K562 (cell line): ENCODE measurements around the gene SEPHS1. TPM values are rescaled to one million over a fixed set of nuclear protein-coding genes. Genes with fewer than 3 reads are reported as not detected.

ENCODE experiments used
- ETS2 ChIP-seq: IDR thresholded peaks from 2 replicates; pipeline ENCODE4 v1.6.1; 2016; ENCODE audit warnings: borderline replicate concordance, missing genetic modification characterization, mild to moderate bottlenecking, moderate library complexity, missing compliant biosample characterization; ENCODE audit not compliant: poor library complexity, severe bottlenecking
- FOXJ2 ChIP-seq: fragments of 200-800 bp; sonication (Bioruptor generic); IDR thresholded peaks from 2 replicates; pipeline ENCODE4 v1.6.1; 2016; ENCODE audit warnings: missing genetic modification characterization, missing compliant biosample characterization
- MAFF ChIP-seq: IDR thresholded peaks from 2 replicates; pipeline ENCODE4 v1.6.1; 2012; ENCODE audit warnings: low read length, improper control_type of control experiment
- MAFK ChIP-seq: IDR thresholded peaks from 2 replicates; pipeline ENCODE4 v1.6.1; 2011; ENCODE audit warnings: low read length, improper control_type of control experiment
- MGA ChIP-seq: fragments of 450-650 bp; IDR thresholded peaks from 2 replicates; pipeline ENCODE4 v1.6.1; 2016; ENCODE audit warnings: mild to moderate bottlenecking, moderate library complexity
- POLR2AphosphoS2 ChIP-seq: IDR thresholded peaks from 2 replicates; pipeline ENCODE4 v1.6.1; 2012; ENCODE audit warnings: low read length, improper control_type of control experiment
- POLR2AphosphoS5 ChIP-seq: IDR thresholded peaks from 2 replicates; pipeline ENCODE4 v1.6.1; 2011; ENCODE audit warnings: mild to moderate bottlenecking, low read depth, low read length, moderate library complexity; ENCODE audit not compliant: control insufficient read depth, insufficient read depth
- RREB1 ChIP-seq: fragments of 250-450 bp; sonication (Bioruptor Pico); IDR thresholded peaks from 2 replicates; pipeline ENCODE4 v1.4.0; 2020
- SRSF1 ChIP-seq: fragments of 200-400 bp; formaldehyde crosslinking; IDR thresholded peaks from 2 replicates; pipeline ENCODE4 v1.6.1; 2017; ENCODE audit warnings: mild to moderate bottlenecking, low read depth, low read length, moderate library complexity
- TAF15 ChIP-seq: fragments of 200-400 bp; formaldehyde crosslinking; IDR thresholded peaks from 2 replicates; pipeline ENCODE4 v1.6.1; 2017; ENCODE audit warnings: mild to moderate bottlenecking, low read depth, low read length, moderate library complexity
- polyA plus RNA-seq, 8 experiments: library from polyadenylated mRNA; depleted of rRNA in 4 of 8; stranded (reverse) in 5 of 8; unstranded in 3 of 8; fragments of >200 nt; fragmentation: Nextera tagmentation in 2 of 8; fragmentation: Illumina TruSeq in 1 of 8; extraction: Ambion mirVana in 2 of 8; extraction: Trizol in 1 of 8; gene quantifications; 2 replicates each; pipeline versions ENCODE4 v1.2.1 to v1.2.3, GENCODE V29; 2011 to 2014; ENCODE audit warnings: inconsistent platforms in 1 of 8, missing spikeins in 1 of 8
- total RNA-seq, 7 experiments: library from RNA; depleted of rRNA in 6 of 7; stranded (reverse); fragments of >200 nt in 6 of 7; fragmentation: Illumina TruSeq in 2 of 7; extraction: Trizol in 2 of 7; gene quantifications; 2 replicates each; pipeline versions ENCODE4 v1.2.1 to v1.2.3, GENCODE V29; 2011 to 2021; ENCODE audit warnings: low replicate concordance in 1 of 7

SEPHS1 gene
- total and polyA plus RNA-seq, 9 of the 15 experiments (the other 6 are each of a cell fraction or from before 2014, with no cell fraction given), result 14.7 to 82.8 (median 41.8) TPM

GRCh38 chr10:13388478-13389230 is 40.6 kb upstream of the SEPHS1 start (continued):
- no peak for TF ChIP-seq MGA
- TF ChIP-seq MAFK, result no peak
- no peak for TF ChIP-seq POLR2AphosphoS2
- TF ChIP-seq RREB1 (CRISPR knock-in tag), result no peak
- no peak for TF ChIP-seq TAF15
- TF ChIP-seq MAFF, result no peak
- TF ChIP-seq FOXJ2, result no peak
- no peak for TF ChIP-seq ETS2
- no peak for TF ChIP-seq POLR2AphosphoS5
- no peak for TF ChIP-seq SRSF1
